Measurements from ENCODE around the gene CSF3.
A peak's percentile ranks its signal among the peaks of the same experiment; 100 is the strongest.

The CSF3 gene, protein sequence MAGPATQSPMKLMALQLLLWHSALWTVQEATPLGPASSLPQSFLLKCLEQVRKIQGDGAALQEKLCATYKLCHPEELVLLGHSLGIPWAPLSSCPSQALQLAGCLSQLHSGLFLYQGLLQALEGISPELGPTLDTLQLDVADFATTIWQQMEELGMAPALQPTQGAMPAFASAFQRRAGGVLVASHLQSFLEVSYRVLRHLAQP

DNA sequence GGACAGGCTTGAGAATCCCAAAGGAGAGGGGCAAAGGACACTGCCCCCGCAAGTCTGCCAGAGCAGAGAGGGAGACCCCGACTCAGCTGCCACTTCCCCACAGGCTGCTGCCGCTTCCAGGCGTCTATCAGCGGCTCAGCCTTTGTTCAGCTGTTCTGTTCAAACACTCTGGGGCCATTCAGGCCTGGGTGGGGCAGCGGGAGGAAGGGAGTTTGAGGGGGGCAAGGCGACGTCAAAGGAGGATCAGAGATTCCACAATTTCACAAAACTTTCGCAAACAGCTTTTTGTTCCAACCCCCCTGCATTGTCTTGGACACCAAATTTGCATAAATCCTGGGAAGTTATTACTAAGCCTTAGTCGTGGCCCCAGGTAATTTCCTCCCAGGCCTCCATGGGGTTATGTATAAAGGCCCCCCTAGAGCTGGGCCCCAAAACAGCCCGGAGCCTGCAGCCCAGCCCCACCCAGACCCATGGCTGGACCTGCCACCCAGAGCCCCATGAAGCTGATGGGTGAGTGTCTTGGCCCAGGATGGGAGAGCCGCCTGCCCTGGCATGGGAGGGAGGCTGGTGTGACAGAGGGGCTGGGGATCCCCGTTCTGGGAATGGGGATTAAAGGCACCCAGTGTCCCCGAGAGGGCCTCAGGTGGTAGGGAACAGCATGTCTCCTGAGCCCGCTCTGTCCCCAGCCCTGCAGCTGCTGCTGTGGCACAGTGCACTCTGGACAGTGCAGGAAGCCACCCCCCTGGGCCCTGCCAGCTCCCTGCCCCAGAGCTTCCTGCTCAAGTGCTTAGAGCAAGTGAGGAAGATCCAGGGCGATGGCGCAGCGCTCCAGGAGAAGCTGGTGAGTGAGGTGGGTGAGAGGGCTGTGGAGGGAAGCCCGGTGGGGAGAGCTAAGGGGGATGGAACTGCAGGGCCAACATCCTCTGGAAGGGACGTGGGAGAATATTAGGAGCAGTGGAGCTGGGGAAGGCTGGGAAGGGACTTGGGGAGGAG is at the start of gene CSF3:
Gene CSF3, plus strand, starts transcription at position 436 of the 993 bp plus-strand sequence. Its CDS starts 35 bp downstream, at position 471.
- TF ChIP-seq Cebpa-rat (IDR thresholded peaks at IDR 0.05) = no peak
- Histone ChIP-seq H3K4me3 (no peak within 1 kb of the TSS), H3K27ac (peak within 1 kb of the TSS; percentile 60)

DNA sequence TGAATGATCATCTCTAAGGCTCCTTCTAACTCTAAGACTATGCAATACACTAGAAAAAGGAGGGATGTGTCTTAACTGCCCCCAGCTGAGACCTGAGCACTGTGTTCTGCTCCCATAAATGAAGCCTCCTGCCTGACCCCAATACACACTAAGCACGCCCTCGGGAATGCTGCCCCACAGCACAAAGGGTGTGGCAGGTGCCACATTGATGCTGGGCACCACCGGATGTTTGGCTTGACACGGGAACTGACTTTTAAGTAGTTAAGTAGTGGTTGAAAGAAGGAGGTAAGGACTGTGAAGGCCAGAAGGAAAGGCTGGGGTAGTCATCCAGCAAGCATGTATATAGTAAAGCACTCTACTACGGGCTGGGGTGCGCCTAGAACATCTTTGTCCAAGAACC is 48.5 kb upstream of the CSF3 start:
- Histone ChIP-seq H3K27me3 (no peaks in the 10 kb centered on the region), H3K36me3 (no peaks in the 10 kb centered on the region), H4K20me1 (no peaks in the 10 kb centered on the region), H3K4me3 (no peak overlapping the region), H3K27ac (no peak overlapping the region), H3K4me2 (no peak overlapping the region), H3K9ac (no peak overlapping the region), H3K9me3 (no peaks in the 10 kb centered on the region), H3K4me1 (peaks cover 10% of the 10 kb centered on the region)
- no peak for TF ChIP-seq Cebpa-rat (IDR thresholded peaks at IDR 0.05)

More for the DNA sequence above, at the start of gene CSF3:
- H4K20me1 ChIP-seq = no peaks in the 10 kb centered on the region
- peaks cover 14% of the 10 kb centered on the region for H3K4me1 ChIP-seq
- no peaks in the 10 kb centered on the region for H3K27me3 ChIP-seq
- H3K4me2 ChIP-seq = peak within 1 kb of the TSS; percentile 57
- H3K9me3 ChIP-seq = no peaks in the 10 kb centered on the region
- H3K9ac ChIP-seq = peak within 1 kb of the TSS; percentile 40; the same call in 1 of the 2 replicates
- H3K36me3 ChIP-seq = peaks cover 23% of the 10 kb centered on the region

DNA sequence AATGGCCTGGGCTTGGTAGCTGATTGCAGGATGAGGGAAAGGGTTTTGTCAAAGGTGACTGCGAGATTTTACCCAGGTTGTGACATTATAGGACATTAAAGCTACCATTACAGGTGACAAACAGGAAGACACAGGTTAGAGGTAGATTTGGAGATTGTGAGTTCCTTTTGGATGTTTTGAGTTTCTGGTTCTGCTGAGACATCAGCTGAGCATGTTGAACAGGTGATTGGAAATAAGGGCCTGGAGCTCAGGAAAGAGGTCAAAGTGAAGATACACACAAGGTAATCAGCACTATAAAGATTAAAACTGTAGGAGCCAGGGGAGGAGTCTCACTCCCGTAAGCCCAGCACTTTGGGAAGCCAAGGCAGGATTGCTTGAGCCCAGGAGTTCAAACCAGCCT is 46.5 kb upstream of the CSF3 start:
- Histone ChIP-seq H3K36me3 (no peaks in the 10 kb centered on the region), H3K27me3 (no peaks in the 10 kb centered on the region), H3K4me1 (no peaks in the 10 kb centered on the region), H3K9ac (no peak overlapping the region), H3K4me3 (no peak overlapping the region), H3K9me3 (no peaks in the 10 kb centered on the region), H4K20me1 (no peaks in the 10 kb centered on the region), H3K4me2 (no peak overlapping the region), H3K27ac (no peak overlapping the region)
- no peak for TF ChIP-seq Cebpa-rat (IDR thresholded peaks at IDR 0.05)

DNA sequence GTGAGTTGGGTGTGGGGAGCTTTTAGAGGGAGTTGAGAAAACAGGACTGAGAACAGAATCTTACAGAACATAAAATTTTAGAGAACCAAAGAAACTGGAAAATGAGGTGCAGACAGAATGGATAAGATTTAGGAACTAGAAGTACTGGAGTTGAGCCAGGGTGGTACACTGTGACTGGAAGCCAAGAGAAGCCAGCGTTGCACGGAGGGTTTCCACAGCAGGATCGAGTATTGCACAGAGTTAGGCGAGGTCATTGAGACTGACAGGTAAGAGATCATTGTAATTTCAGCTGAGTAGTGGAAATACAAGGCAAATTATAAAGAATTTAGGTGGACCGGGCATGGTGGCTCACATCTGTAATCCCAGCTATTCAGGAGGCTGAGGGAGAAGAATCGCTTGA is 45.9 kb upstream of the CSF3 start:
- no peaks in the 10 kb centered on the region for H3K36me3 ChIP-seq
- TF ChIP-seq Cebpa-rat (IDR thresholded peaks at IDR 0.05) = no peak
- no peak overlapping the region for H3K9ac ChIP-seq
- no peaks in the 10 kb centered on the region for H4K20me1 ChIP-seq
- no peak overlapping the region for H3K4me2 ChIP-seq
- no peaks in the 10 kb centered on the region for H3K9me3 ChIP-seq
- H3K27ac ChIP-seq = no peak overlapping the region
- H3K4me1 ChIP-seq = no peaks in the 10 kb centered on the region
- H3K4me3 ChIP-seq = no peak overlapping the region
- no peaks in the 10 kb centered on the region for H3K27me3 ChIP-seq

DNA sequence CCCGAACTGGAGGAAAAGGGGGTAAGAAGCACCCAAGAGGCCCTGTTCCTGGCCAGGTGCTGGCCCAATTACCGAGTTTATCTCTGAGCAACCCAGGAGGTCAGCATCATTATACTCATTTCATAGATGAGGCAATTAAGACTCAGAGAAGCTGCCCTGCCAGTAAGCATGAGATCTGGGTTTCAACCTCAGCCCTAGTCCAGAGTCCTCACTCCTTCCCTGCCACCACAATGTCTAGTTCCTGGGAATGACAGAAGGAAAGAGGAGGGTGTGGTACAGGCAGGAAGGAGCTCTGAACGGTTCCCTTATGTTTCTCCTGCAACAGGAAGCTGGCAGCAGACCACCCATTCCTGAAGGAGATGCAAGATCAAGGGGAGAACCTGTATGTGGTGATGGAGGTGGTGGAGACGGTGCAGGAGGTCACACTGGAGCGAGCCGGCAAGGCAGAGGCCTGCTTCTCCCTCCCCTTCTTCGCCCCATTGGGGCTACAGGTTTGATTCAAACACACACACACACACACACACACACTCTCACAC is 45.0 kb upstream of the CSF3 start:
- TF ChIP-seq Cebpa-rat (IDR thresholded peaks at IDR 0.05) = no peak

DNA sequence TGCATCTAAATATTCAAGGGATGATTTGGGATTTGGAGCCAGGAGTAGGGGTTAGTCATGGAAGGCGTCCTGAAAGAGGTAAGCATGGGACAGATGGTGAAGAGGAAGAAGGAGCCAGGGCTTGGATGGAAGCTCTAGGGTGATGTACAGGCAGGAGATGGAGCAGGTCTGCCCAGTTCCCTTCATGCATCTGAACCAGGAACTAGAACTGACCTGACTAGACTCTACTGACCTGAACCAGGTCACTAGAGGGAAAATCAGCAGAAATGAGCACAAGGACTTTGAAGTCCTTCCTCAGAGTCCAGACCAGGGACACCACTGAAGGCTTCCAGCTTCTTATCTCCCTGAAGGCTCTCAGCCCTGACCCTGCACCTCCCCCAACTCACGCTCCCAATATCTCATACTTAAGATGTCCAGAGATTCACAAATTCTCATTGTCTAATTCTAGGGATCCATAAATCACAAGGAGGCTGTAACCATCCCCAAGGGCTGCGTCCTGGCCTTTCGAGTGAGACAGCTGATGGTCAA is 44.1 kb upstream of the CSF3 start:
- TF ChIP-seq Cebpa-rat (IDR thresholded peaks at IDR 0.05) = no peak

More for the DNA sequence above, 45.0 kb upstream of the CSF3 start:
- Histone ChIP-seq H3K9ac (no peak overlapping the region), H3K9me3 (no peaks in the 10 kb centered on the region), H3K4me3 (no peak overlapping the region), H3K27me3 (no peaks in the 10 kb centered on the region), H3K36me3 (no peaks in the 10 kb centered on the region), H3K4me1 (0 out of 2 replicates have a peak, but pooled peaks cover 2% of the 10 kb centered on the region), H4K20me1 (no peaks in the 10 kb centered on the region), H3K4me2 (no peak overlapping the region), H3K27ac (no peak overlapping the region)

DNA sequence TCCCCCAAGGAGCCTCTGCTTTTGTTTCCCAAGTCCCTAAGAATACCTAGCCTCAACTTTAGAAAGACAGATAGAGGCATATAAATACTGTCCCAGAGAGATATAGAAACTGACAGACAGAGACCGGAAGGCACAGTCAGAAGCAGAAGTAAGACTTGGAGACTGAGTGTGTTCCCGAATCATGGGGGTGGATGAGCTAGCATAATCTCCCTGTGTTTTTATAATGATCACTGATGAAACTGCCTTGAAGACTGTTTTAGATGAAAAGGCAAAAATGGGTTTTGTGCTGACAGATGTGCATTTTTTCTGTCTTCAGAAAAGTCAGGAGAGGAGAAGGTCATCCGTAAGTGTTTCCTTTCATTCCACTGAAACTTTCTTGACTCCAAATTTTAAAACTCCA is 43.0 kb upstream of the CSF3 start:
- Histone ChIP-seq H3K4me3 (no peak overlapping the region), H3K4me2 (no peak overlapping the region), H3K27me3 (no peaks in the 10 kb centered on the region), H4K20me1 (no peaks in the 10 kb centered on the region), H3K9ac (no peak overlapping the region), H3K36me3 (no peaks in the 10 kb centered on the region), H3K27ac (no peak overlapping the region), H3K9me3 (no peaks in the 10 kb centered on the region), H3K4me1 (0 out of 2 replicates have a peak, but pooled peaks cover 4% of the 10 kb centered on the region)
- no peak for TF ChIP-seq Cebpa-rat (IDR thresholded peaks at IDR 0.05)

More for the DNA sequence above, 44.1 kb upstream of the CSF3 start:
- H3K36me3 ChIP-seq = no peaks in the 10 kb centered on the region
- H3K27me3 ChIP-seq = no peaks in the 10 kb centered on the region
- H3K4me1 ChIP-seq = 0 out of 2 replicates have a peak, but pooled peaks cover 4% of the 10 kb centered on the region
- no peak overlapping the region for H3K27ac ChIP-seq
- H3K4me2 ChIP-seq = no peak overlapping the region
- H3K4me3 ChIP-seq = no peak overlapping the region
- H4K20me1 ChIP-seq = no peaks in the 10 kb centered on the region
- no peak overlapping the region for H3K9ac ChIP-seq
- no peaks in the 10 kb centered on the region for H3K9me3 ChIP-seq

DNA sequence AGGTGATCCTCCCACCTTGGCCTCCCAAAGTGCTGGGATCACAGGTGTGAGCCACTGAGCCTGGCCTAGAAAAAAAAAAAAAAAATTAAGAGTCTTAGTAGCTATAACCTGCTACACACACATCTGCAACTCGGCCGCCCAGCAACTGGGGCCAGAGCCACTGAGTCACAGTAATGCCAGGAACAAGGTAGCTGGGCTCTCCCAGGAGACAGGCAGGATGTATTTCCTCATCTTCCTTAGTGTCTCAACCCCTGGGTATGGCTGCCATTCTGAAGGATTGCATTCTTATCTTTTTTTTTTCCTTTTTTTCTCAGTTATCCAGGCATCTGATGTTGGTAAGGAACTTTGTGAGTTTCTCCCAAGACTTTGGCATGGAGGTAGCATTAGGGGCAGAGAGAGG is 41.7 kb upstream of the CSF3 start:
- Histone ChIP-seq H3K9me3 (no peaks in the 10 kb centered on the region), H3K4me2 (no peak overlapping the region), H3K27ac (no peak overlapping the region), H3K36me3 (no peaks in the 10 kb centered on the region), H3K4me1 (0 out of 2 replicates have a peak, but pooled peaks cover 4% of the 10 kb centered on the region), H3K9ac (no peak overlapping the region), H3K27me3 (no peaks in the 10 kb centered on the region), H3K4me3 (no peak overlapping the region), H4K20me1 (no peaks in the 10 kb centered on the region)
- no peak for TF ChIP-seq Cebpa-rat (IDR thresholded peaks at IDR 0.05)

DNA sequence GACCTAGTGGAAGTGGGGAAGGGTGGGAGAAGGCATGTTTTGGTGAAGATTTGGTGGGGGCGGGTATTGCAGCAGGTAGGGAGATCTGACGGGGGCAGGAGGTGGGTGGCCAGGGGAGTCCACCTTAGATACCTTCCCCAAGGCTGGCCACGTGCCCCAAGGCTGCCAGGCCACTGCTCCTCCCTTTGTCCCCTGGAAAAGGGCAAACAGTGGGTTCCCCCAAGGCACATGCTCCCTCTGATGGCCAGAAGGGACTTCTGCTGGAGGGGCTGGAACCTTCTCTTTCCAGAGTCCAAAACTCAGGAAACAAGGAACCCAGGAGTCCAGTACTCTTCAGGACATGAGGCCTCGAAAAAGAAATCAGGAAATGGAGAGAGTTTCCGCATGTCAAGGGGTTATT is 40.8 kb upstream of the CSF3 start:
- Histone ChIP-seq H3K4me3 (no peak overlapping the region), H3K36me3 (no peaks in the 10 kb centered on the region), H3K9ac (no peak overlapping the region), H3K27me3 (no peaks in the 10 kb centered on the region), H3K27ac (no peak overlapping the region), H3K4me1 (peaks cover 8% of the 10 kb centered on the region), H3K4me2 (no peak overlapping the region), H4K20me1 (no peaks in the 10 kb centered on the region), H3K9me3 (no peaks in the 10 kb centered on the region)
- no peak for TF ChIP-seq Cebpa-rat (IDR thresholded peaks at IDR 0.05)
